ENCODE data around the gene SALL3.

SALL3 gene

DNA sequence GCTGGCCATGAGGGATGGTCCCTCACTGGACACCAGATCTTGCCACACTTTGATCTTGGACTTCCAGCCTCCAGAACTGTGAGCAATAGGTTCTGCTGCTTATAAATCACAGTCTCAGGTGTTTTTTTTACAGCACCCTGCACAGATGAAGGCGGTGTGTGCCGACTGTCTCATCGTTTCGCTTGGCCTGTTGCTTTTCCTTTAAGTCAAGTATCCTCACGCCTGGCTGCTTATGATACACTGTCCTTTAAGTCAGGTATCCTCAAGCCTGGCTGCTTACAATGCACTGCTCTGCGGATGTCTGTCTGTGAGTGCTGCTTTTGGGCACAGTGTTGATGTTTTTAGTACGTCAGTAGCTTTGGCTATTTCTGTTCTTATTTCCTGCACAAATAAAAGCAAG is 40.3 kb downstream of the SALL3 start:
- ATAC-seq: no peak
- no peak for TF ChIP-seq ZNF8 (CRISPR knock-in tag; IDR thresholded peaks at IDR 0.05)

DNA sequence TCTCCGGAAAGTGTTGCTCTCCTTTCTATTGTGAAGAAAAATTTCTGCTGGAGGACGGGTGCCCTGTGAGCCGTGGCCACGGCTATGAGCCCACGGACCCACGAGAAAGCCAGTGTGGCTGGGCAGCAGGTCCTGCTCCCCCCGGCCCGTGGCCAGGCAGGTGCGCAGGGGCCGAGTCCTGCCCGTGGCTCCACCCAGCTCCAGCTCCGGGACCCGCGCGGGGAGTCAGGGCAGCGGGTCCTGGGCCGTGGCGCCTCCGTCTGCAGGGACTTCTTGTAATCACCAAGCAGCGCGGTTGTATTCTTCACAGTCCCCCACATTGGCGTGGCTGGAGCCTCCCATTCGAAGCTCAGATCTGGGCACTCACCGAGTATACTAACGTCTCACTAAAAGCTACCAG is 43.0 kb downstream of the SALL3 start:
- TF ChIP-seq ZNF8 (CRISPR knock-in tag; IDR thresholded peaks at IDR 0.05) (no peak), ISL1 (CRISPR knock-in tag; IDR thresholded peaks at IDR 0.05) (no peak), ZFP30 (CRISPR knock-in tag; IDR thresholded peaks at IDR 0.05) (no peak), TCF4 (CRISPR knock-in tag; IDR thresholded peaks at IDR 0.05; ENCODE audit: borderline replicate concordance) (no peak), ZNF70 (CRISPR knock-in tag; IDR thresholded peaks at IDR 0.05) (no peak), ARNTL (CRISPR knock-in tag; IDR thresholded peaks at IDR 0.05; ENCODE audit: borderline replicate concordance, low read depth) (no peak), CSDC2 (CRISPR knock-in tag; IDR thresholded peaks at IDR 0.05) (no peak), OSR1 (CRISPR knock-in tag; IDR thresholded peaks at IDR 0.05) (no peak), SNAI2 (CRISPR knock-in tag; IDR thresholded peaks at IDR 0.05) (no peak), ZFP3 (CRISPR knock-in tag; IDR thresholded peaks at IDR 0.05) (no peak), ESRRG (CRISPR knock-in tag; IDR thresholded peaks at IDR 0.05) (no peak), GLIS3 (CRISPR knock-in tag; IDR thresholded peaks at IDR 0.05) (no peak), TOX (CRISPR knock-in tag; IDR thresholded peaks at IDR 0.05; ENCODE audit: borderline replicate concordance) (no peak)
- TF ChIP-seq, protein P1, sequence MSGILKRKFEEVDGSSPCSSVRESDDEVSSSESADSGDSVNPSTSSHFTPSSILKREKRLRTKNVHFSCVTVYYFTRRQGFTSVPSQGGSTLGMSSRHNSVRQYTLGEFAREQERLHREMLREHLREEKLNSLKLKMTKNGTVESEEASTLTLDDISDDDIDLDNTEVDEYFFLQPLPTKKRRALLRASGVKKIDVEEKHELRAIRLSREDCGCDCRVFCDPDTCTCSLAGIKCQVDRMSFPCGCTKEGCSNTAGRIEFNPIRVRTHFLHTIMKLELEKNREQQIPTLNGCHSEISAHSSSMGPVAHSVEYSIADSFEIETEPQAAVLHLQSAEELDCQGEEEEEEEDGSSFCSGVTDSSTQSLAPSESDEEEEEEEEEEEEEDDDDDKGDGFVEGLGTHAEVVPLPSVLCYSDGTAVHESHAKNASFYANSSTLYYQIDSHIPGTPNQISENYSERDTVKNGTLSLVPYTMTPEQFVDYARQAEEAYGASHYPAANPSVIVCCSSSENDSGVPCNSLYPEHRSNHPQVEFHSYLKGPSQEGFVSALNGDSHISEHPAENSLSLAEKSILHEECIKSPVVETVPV (CRISPR knock-in tag; IDR thresholded peaks at IDR 0.05): no peak
- TF ChIP-seq, protein P2, sequence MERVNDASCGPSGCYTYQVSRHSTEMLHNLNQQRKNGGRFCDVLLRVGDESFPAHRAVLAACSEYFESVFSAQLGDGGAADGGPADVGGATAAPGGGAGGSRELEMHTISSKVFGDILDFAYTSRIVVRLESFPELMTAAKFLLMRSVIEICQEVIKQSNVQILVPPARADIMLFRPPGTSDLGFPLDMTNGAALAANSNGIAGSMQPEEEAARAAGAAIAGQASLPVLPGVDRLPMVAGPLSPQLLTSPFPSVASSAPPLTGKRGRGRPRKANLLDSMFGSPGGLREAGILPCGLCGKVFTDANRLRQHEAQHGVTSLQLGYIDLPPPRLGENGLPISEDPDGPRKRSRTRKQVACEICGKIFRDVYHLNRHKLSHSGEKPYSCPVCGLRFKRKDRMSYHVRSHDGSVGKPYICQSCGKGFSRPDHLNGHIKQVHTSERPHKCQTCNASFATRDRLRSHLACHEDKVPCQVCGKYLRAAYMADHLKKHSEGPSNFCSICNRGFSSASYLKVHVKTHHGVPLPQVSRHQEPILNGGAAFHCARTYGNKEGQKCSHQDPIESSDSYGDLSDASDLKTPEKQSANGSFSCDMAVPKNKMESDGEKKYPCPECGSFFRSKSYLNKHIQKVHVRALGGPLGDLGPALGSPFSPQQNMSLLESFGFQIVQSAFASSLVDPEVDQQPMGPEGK (CRISPR knock-in tag; IDR thresholded peaks at IDR 0.05; ENCODE audit: borderline replicate concordance): no peak
- TF ChIP-seq, protein P3, sequence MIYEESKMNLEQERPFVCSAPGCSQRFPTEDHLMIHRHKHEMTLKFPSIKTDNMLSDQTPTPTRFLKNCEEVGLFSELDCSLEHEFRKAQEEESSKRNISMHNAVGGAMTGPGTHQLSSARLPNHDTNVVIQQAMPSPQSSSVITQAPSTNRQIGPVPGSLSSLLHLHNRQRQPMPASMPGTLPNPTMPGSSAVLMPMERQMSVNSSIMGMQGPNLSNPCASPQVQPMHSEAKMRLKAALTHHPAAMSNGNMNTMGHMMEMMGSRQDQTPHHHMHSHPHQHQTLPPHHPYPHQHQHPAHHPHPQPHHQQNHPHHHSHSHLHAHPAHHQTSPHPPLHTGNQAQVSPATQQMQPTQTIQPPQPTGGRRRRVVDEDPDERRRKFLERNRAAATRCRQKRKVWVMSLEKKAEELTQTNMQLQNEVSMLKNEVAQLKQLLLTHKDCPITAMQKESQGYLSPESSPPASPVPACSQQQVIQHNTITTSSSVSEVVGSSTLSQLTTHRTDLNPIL (CRISPR knock-in tag; IDR thresholded peaks at IDR 0.05; ENCODE audit: low read depth): no peak
- TF ChIP-seq, protein P4, sequence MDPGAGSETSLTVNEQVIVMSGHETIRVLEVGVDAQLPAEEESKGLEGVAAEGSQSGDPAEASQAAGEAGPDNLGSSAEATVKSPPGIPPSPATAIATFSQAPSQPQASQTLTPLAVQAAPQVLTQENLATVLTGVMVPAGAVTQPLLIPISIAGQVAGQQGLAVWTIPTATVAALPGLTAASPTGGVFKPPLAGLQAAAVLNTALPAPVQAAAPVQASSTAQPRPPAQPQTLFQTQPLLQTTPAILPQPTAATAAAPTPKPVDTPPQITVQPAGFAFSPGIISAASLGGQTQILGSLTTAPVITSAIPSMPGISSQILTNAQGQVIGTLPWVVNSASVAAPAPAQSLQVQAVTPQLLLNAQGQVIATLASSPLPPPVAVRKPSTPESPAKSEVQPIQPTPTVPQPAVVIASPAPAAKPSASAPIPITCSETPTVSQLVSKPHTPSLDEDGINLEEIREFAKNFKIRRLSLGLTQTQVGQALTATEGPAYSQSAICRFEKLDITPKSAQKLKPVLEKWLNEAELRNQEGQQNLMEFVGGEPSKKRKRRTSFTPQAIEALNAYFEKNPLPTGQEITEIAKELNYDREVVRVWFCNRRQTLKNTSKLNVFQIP (CRISPR knock-in tag; IDR thresholded peaks at IDR 0.05; ENCODE audit: borderline replicate concordance, low read depth): no peak
- TF ChIP-seq, protein P5, sequence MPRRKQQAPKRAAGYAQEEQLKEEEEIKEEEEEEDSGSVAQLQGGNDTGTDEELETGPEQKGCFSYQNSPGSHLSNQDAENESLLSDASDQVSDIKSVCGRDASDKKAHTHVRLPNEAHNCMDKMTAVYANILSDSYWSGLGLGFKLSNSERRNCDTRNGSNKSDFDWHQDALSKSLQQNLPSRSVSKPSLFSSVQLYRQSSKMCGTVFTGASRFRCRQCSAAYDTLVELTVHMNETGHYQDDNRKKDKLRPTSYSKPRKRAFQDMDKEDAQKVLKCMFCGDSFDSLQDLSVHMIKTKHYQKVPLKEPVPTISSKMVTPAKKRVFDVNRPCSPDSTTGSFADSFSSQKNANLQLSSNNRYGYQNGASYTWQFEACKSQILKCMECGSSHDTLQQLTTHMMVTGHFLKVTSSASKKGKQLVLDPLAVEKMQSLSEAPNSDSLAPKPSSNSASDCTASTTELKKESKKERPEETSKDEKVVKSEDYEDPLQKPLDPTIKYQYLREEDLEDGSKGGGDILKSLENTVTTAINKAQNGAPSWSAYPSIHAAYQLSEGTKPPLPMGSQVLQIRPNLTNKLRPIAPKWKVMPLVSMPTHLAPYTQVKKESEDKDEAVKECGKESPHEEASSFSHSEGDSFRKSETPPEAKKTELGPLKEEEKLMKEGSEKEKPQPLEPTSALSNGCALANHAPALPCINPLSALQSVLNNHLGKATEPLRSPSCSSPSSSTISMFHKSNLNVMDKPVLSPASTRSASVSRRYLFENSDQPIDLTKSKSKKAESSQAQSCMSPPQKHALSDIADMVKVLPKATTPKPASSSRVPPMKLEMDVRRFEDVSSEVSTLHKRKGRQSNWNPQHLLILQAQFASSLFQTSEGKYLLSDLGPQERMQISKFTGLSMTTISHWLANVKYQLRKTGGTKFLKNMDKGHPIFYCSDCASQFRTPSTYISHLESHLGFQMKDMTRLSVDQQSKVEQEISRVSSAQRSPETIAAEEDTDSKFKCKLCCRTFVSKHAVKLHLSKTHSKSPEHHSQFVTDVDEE (CRISPR knock-in tag; IDR thresholded peaks at IDR 0.05): no peak
- ATAC-seq: no peak

DNA sequence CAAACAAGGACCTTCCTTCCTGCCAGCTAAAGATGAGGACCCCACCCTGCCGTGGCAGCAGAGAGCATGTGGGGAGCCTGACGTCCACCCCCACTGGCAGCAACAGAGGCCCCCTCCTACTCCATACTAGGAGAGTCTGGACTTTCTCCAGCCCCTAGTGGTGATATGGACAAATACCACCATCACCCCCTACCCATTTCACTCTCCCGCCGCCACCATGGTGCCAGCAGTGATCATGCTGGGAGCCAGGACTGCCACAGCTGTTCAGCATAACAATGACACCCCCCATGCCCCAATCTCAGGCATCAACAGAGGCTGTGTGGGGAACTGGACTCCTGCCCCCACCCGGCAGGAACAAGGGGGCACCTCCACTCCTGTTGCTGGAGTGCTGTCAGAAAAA is 46.9 kb downstream of the SALL3 start:
- TF ChIP-seq, protein P2 (CRISPR knock-in tag; IDR thresholded peaks at IDR 0.05; ENCODE audit: borderline replicate concordance): no peak
- no peak for ATAC-seq
